ENCODE results near the gene KDM5B. TPM values are rescaled to one million over a fixed set of nuclear protein-coding genes. Genes with fewer than 3 reads are reported as not detected.

KDM5B gene
- total and polyA plus RNA-seq, 2 of the 8 experiments (the other 6 are each of a cell fraction or from before 2014, with no cell fraction given): 73.3 to 210 TPM

GRCh38 chr1:202854787-202855186 lies 46.6 kb upstream of the KDM5B start:
- Histone ChIP-seq H3K23me2 (ENCODE audit: low read depth, low read length) (no peaks in the 10 kb centered on the region), H2BK12ac (ENCODE audit: low read depth, low read length) (no peak overlapping the region), H3K4me2 (ENCODE audit: insufficient read depth in 1 of 2, low read depth in 2 of 2, low read length in 2 of 2) (no peak overlapping the region), H2BK15ac (ENCODE audit: low read length) (no peak overlapping the region), H2AFZ (ENCODE audit: low read length) (no peak overlapping the region), H4K8ac (ENCODE audit: extremely low read depth, insufficient read depth, low read length) (no peak overlapping the region), H3K79me1 (ENCODE audit: low read depth, low read length) (peaks cover 16% of the 10 kb centered on the region), H3K36me3 (ENCODE audit: control insufficient read depth in 2 of 4, insufficient read depth in 4 of 4, low read length in 3 of 4) (peaks cover 21 to 47% (median 41%) of the 10 kb centered on the region in 4 experiments), H3K9me3 (ENCODE audit: insufficient read depth in 2 of 2, low read depth in 1 of 2, low read length in 1 of 2) (no peaks in the 10 kb centered on the region), H3K79me2 (ENCODE audit: control insufficient read depth in 1 of 2, insufficient read depth in 2 of 2, low read length in 2 of 2) (peaks cover under 1 to 20% of the 10 kb centered on the region in 2 experiments; a peak in 3 of 4 replicates), H3K18ac (ENCODE audit: extremely low read depth, low read length) (no peak overlapping the region), H3K56ac (replicated peaks; ENCODE audit: insufficient read length, low read depth, low read length) (no peak overlapping the region), H2BK20ac (ENCODE audit: low read length) (no peak overlapping the region), H3K27me3 (replicated peaks in 1 of 4; ENCODE audit: control insufficient read depth in 3 of 4, extremely low read depth in 1 of 4, insufficient read depth in 3 of 4, low read length in 3 of 4) (no peaks in the 10 kb centered on the region), H4K5ac (ENCODE audit: insufficient read length, low read depth, low read length) (no peak overlapping the region), H2AK5ac (ENCODE audit: low read depth, low read length) (no peak overlapping the region), H3K4ac (replicated peaks; ENCODE audit: insufficient read length, low read depth, low read length) (no peak overlapping the region), H3K23ac (ENCODE audit: insufficient read length) (no peak overlapping the region), H4K91ac (replicated peaks; ENCODE audit: insufficient read length, low read length) (no peak overlapping the region), H3K4me3 (ENCODE audit: extremely low read depth in 1 of 4, insufficient read depth in 2 of 4, low read depth in 3 of 4, low read length in 4 of 4) (no peak overlapping the region), H4K20me1 (replicated peaks in 1 of 2; ENCODE audit: control insufficient read depth in 1 of 2, insufficient read depth in 2 of 2, low read length in 2 of 2) (peaks cover 1 to 11% of the 10 kb centered on the region in 2 experiments), H3K4me1 (replicated peaks in 1 of 4; ENCODE audit: control insufficient read depth in 3 of 4, insufficient read depth in 4 of 4, low read length in 3 of 4) (peaks cover 0 to 2% (median 0%) of the 10 kb centered on the region in 4 experiments; a peak in 1 of 7 replicates), H2BK5ac (ENCODE audit: low read depth, low read length) (no peak overlapping the region), H3K27ac (ENCODE audit: low read depth, low read length) (no peak overlapping the region), H3K9ac (replicated peaks in 1 of 4; ENCODE audit: extremely low read depth in 1 of 4, low read depth in 3 of 4, low read length in 3 of 4) (no peak overlapping the region), H3K14ac (ENCODE audit: insufficient read length) (no peak overlapping the region), H2BK120ac (replicated peaks; ENCODE audit: low read depth, low read length) (no peak overlapping the region)
- no peak for TF ChIP-seq RXRA (IDR thresholded peaks at IDR 0.05; ENCODE audit: insufficient read depth, low read depth, low read length)
- TF ChIP-seq CREB1 (IDR thresholded peaks at IDR 0.05): no peak
- TF ChIP-seq YY1 (IDR thresholded peaks at IDR 0.05; ENCODE audit: low read depth, low read length): no peak
- no peak for TF ChIP-seq CEBPB (IDR thresholded peaks at IDR 0.05; ENCODE audit: low read depth, low read length)
- TF ChIP-seq SP2 (IDR thresholded peaks at IDR 0.05; ENCODE audit: low read length): no peak
- no peak for TF ChIP-seq TBP (IDR thresholded peaks at IDR 0.05; ENCODE audit: low read depth, low read length)
- no peak for TF ChIP-seq SIN3A (conservative IDR thresholded peaks at IDR 0.05 in 1 of 2, IDR thresholded peaks at IDR 0.05 in 1 of 2; ENCODE audit: low read depth in 1 of 2, low read length in 2 of 2)
- TF ChIP-seq RFX5 (IDR thresholded peaks at IDR 0.05; ENCODE audit: borderline replicate concordance, low read depth, low read length): no peak
- no peak for TF ChIP-seq MAX (IDR thresholded peaks at IDR 0.05)
- no peak for TF ChIP-seq HDAC6 (IDR thresholded peaks at IDR 0.05; ENCODE audit: low read depth, low read length)
- no peak for TF ChIP-seq ZNF274 (IDR thresholded peaks at IDR 0.05; ENCODE audit: borderline replicate concordance, extremely low read depth, low read length)
- no peak for TF ChIP-seq ASH2L (IDR thresholded peaks at IDR 0.05; ENCODE audit: low read length)
- no peak for TF ChIP-seq RBBP5 (IDR thresholded peaks at IDR 0.05; ENCODE audit: borderline replicate concordance, low read depth, low read length)
- ChIA-PET POLR2A (ENCODE audit: partially characterized antibody) (interaction anchor here (9.2 kb wide), 1 partner anchor 43 kb away, joined by 81 read pairs; the partner anchor contains the start of genes KDM5B and PCAT6), CTCF (ENCODE audit: partially characterized antibody) (interaction anchor here (0.5 to 4.7 kb wide), 4 partner anchors 13 to 151 kb away, joined by 3 to 41 read pairs (median 19); partner anchors contain the start of gene PCAT6)
- DNase-seq (ENCODE audit: low read depth in 1 of 2, low spot score in 2 of 2) (no peak), FAIRE-seq (no peak)
- 89% methylated on average over 8 of the region's 8 CpGs; no CpG with 5 or more reads in 1 of the 2 experiments for WGBS, 2 experiments (ENCODE audit: extremely low coverage in 1 of 2, insufficient coverage in 1 of 2, insufficient read length in 1 of 2, insufficient replicate concordance in 2 of 2, low coverage in 1 of 2, low lambda C conversion rate in 2 of 2, missing lambda C conversion rate in 1 of 2)

Measured in H1 (cell line).